AG04450 (cell line): Measurements from ENCODE around the gene SREK1IP1. TPM values are rescaled to one million over a fixed set of nuclear protein-coding genes. Genes with fewer than 3 reads are reported as not detected.
A peak's percentile ranks its signal among the peaks of the same experiment; 100 is the strongest.

Experiments used
- CTCF ChIA-PET: fragments of 300-600, 350-600 bp; formaldehyde crosslinking; extraction: SDS; loops from one replicate; lab custom pipeline; 2022; ENCODE audit warnings: antibody characterized with exemption, inconsistent platforms; lab: Charles Lee
- POLR2A ChIA-PET: fragments of 350-600 bp; formaldehyde crosslinking; extraction: SDS; loops from one replicate; lab custom pipeline; 2021; ENCODE audit warnings: antibody characterized with exemption, inconsistent platforms; lab: Yijun Ruan, JAX
- DNase-seq: peaks from one replicate; pipeline ENCODE4 v3.0.0-alpha.2; 2011; ENCODE audit warnings: low read depth, low spot score
- H3K27ac ChIP-seq: one replicate; pipeline ENCODE4 v1.5.1; 2012; ENCODE audit warnings: low read depth, low read length, control low read depth
- H3K27me3 ChIP-seq: one replicate; pipeline ENCODE4 v1.6.0; 2012; ENCODE audit warnings: low read length; ENCODE audit not compliant: control insufficient read depth, insufficient read depth
- H3K4me3 ChIP-seq: 2 replicates; pipeline ENCODE4 v1.5.1; 2011; ENCODE audit warnings: mild to moderate bottlenecking, low read depth, low read length, control low read depth
- H3K9me3 ChIP-seq: 2 replicates; pipeline ENCODE4 v1.5.1; 2012; ENCODE audit warnings: low read length; ENCODE audit not compliant: control insufficient read depth, insufficient read depth
- polyA plus RNA-seq: library from polyadenylated mRNA; depleted of rRNA; stranded (reverse); fragments of >200 nt; gene quantifications from 2 replicates; pipeline ENCODE4 v1.2.3, GENCODE V29; 2011
- TF ChIP-seq, protein P1 (sequence below): IDR thresholded peaks from 2 replicates; pipeline ENCODE4 v1.5.1; 2011; ENCODE audit warnings: low read depth, low read length, control low read depth, inconsistent platforms

Gene SREK1IP1
- polyA plus RNA-seq, 1 experiment, result 3.8 TPM

DNA sequence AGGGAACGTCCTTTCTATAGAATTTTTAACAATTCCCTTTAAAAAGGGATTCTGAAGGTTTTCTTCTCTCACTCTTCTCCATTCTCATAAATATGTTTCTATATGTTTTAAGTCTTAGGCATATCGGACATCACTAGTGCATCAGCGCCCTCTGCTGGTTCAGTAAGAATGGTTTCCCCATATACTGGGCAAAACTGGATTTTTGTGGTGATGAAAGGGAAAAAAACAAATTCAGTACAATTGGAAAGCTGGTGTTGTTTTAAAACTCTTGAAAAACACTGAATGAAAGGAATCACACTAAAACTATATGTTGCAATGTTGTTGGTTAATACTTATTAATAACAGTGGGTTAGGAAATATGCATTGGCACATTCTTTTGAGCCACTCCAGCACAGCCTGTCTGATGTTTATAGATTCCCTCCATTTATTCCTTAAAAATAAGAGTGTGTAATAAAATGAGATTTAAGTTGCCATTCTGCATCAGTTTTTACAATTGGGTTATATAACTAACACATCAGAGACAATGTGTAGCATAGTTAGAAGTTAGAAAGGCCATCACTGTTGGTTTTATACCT is 16.0 kb upstream of the SREK1IP1 start:
- POLR2A ChIA-PET, result no interaction called here
- no peak overlapping the region for H3K27ac ChIP-seq
- peak; percentile 67 for DNase-seq
- CTCF ChIA-PET, result interaction anchor here (0.5 to 4.9 kb wide), 29 partner anchors 9 to 699 kb away, joined by 3 to 148 read pairs (median 4); partner anchors contain the start of genes CWC27 and SREK1IP1
- H3K9me3 ChIP-seq, result no peaks in the 10 kb centered on the region
- TF ChIP-seq, protein P1, sequence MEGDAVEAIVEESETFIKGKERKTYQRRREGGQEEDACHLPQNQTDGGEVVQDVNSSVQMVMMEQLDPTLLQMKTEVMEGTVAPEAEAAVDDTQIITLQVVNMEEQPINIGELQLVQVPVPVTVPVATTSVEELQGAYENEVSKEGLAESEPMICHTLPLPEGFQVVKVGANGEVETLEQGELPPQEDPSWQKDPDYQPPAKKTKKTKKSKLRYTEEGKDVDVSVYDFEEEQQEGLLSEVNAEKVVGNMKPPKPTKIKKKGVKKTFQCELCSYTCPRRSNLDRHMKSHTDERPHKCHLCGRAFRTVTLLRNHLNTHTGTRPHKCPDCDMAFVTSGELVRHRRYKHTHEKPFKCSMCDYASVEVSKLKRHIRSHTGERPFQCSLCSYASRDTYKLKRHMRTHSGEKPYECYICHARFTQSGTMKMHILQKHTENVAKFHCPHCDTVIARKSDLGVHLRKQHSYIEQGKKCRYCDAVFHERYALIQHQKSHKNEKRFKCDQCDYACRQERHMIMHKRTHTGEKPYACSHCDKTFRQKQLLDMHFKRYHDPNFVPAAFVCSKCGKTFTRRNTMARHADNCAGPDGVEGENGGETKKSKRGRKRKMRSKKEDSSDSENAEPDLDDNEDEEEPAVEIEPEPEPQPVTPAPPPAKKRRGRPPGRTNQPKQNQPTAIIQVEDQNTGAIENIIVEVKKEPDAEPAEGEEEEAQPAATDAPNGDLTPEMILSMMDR, result peak; percentile 78
- no peaks in the 10 kb centered on the region for H3K27me3 ChIP-seq
- no peak overlapping the region for H3K4me3 ChIP-seq

DNA sequence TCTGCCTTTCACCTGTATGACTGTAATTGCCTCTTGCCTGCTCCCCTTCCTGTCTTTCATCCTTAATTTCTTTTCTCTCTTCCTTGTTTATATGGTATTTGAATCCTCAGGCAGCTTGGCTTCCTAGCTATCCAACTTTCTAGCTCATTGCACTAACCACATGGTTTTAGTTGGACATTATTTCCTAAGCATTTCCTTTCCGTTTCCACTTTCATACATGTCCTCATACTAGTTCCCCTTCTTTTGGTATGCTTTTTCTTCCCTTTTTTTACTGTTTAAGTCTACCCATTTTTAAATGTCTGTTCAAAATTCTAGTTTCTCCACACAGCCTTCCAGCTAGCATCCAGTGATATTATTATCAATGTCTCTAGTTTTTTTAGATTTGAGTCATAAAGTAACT is 6.8 kb upstream of the SREK1IP1 start:
- CTCF ChIA-PET, result interaction anchor here (0.6 to 9.0 kb wide), 3 partner anchors 9 to 163 kb away, joined by 3 to 84 read pairs (median 10); no protein-coding TSS in a partner anchor
- Histone ChIP-seq H3K9me3 (no peaks in the 10 kb centered on the region), H3K4me3 (no peak overlapping the region), H3K27ac (no peak overlapping the region), H3K27me3 (no peaks in the 10 kb centered on the region)
- TF ChIP-seq, protein P1, result no peak
- DNase-seq, result no peak
- POLR2A ChIA-PET, result no interaction called here

DNA sequence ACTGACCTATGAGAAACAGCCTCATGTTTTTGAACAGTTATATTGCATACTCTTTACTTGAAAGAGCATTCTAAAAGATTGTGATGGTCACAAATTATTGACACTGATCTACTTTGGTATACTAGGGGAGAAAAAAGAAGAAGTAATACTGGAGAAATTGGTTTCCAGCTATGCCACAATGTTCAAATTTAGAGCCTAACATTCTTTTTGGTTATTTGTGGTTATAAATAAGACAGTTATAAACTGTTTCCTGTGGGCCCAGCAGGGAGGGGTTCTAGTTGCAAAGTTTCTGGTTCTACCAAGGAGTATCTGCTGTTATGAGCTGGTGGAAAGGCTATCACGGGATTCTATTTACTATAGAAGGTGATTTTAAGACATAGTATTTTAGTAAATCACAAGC is 5.0 kb upstream of the SREK1IP1 start:
- H3K27ac ChIP-seq, result no peak overlapping the region
- ChIA-PET CTCF (interaction anchor here (0.8 to 9.0 kb wide), 3 partner anchors 11 to 545 kb away, joined by 3 to 84 read pairs (median 10); no protein-coding TSS in a partner anchor), POLR2A (interaction anchor here (0.7 kb wide), 1 partner anchor 89 kb away, joined by 3 read pairs; no protein-coding TSS in a partner anchor)
- no peaks in the 10 kb centered on the region for H3K27me3 ChIP-seq
- H3K9me3 ChIP-seq, result no peaks in the 10 kb centered on the region
- DNase-seq, result no peak
- TF ChIP-seq, protein P1, result no peak
- no peak overlapping the region for H3K4me3 ChIP-seq

DNA sequence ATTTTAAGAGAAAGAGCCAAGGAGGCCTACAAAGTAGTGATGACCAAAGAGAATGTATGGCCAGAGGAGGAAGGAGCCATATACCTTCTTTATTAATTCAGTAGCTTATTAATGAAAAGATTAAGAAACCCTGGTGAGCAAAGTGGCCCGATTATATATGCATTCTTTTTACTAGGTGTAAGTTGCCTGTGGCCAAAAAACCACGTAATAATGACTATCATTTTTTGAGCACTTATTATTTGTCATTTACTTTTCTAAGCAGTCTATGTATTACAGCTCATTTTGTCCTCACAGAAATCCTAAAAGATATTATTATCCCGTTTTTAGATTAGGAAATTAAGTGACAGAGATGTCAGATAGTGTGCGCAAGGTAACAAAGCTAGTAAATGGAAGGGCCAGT is 3.2 kb upstream of the SREK1IP1 start:
- ChIA-PET POLR2A (no interaction called here), CTCF (interaction anchor here (1.3 to 9.0 kb wide), 2 partner anchors 13 to 137 kb away, joined by 5 to 84 read pairs; no protein-coding TSS in a partner anchor)
- Histone ChIP-seq H3K27ac (no peak overlapping the region), H3K4me3 (no peak overlapping the region), H3K27me3 (no peaks in the 10 kb centered on the region), H3K9me3 (no peaks in the 10 kb centered on the region)
- no peak for DNase-seq
- TF ChIP-seq, protein P1, result no peak

DNA sequence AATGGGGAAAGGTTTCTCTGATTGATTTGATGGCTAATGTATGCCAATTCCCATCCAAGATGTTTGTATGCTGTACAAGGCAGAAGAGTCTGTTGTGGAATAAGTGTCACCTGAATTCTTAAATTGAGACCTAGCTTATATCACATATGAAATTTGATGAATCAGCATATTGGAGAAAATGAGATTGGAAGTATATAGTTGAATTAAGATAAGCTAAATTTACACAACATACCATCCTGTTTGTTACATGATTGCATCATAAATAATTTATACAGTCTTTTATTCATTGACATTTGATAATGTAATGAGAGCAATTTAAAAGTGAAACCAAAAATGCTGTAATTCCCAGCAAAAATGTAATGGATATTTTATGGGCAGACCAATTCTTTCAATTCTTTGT is 1.4 kb upstream of the SREK1IP1 start:
- peak overlapping the region; percentile 96 for H3K4me3 ChIP-seq
- no peaks in the 10 kb centered on the region for H3K27me3 ChIP-seq
- ChIA-PET POLR2A (no interaction called here), CTCF (interaction anchor here (9.0 kb wide), 1 partner anchor 15 kb away, joined by 84 read pairs; no protein-coding TSS in a partner anchor)
- TF ChIP-seq, protein P1, result no peak
- no peak overlapping the region for H3K27ac ChIP-seq
- no peaks in the 10 kb centered on the region for H3K9me3 ChIP-seq
- no peak for DNase-seq
